Measurements from ENCODE around the gene GNPNAT1. TPM values are rescaled to one million over a fixed set of nuclear protein-coding genes. Genes with fewer than 3 reads are reported as not detected.

Gene GNPNAT1
- total and polyA plus RNA-seq, 5 experiments from 2014 or later = 8.3 to 12.9 (median 11.2) TPM

Other genes starting within 250 kb of the GNPNAT1 start
- 1 to 10 TPM; 7.1 to 9.2 TPM for gene TXNDC16, start 239.1 kb downstream of the GNPNAT1 start, total RNA-seq
- gene TXNDC16, start 239.1 kb downstream of the GNPNAT1 start, polyA plus RNA-seq = 1 to 10 TPM; 1.6 to 2.2 (median 2.0) TPM
- gene GPR137C, start 238.8 kb downstream of the GNPNAT1 start, total RNA-seq = under 1 TPM; 0.16 to 0.18 TPM
- not detected for gene GPR137C, start 238.8 kb downstream of the GNPNAT1 start, polyA plus RNA-seq
- gene ERO1A, start 96.0 kb downstream of the GNPNAT1 start, total RNA-seq = 10 to 100 TPM; 64.1 to 74.5 TPM
- gene ERO1A, start 96.0 kb downstream of the GNPNAT1 start, polyA plus RNA-seq = 10 to 100 TPM; 29.6 to 32.0 (median 30.2) TPM
- 100 to 1,000 TPM in 1 of 2 experiments, 10 to 100 TPM in 1; 100.0 to 103 TPM for gene PSMC6, start 84.4 kb downstream of the GNPNAT1 start, total RNA-seq
- gene PSMC6, start 84.4 kb downstream of the GNPNAT1 start, polyA plus RNA-seq = 10 to 100 TPM; 38.1 to 60.1 (median 52.0) TPM
- gene STYX, start 61.4 kb downstream of the GNPNAT1 start, total RNA-seq = 10 to 100 TPM; 43.0 to 48.8 TPM
- gene STYX, start 61.4 kb downstream of the GNPNAT1 start, polyA plus RNA-seq = 10 to 100 TPM; 22.9 to 30.5 (median 25.6) TPM
- under 1 TPM; 0.27 to 0.52 TPM for gene FERMT2, start 159.4 kb upstream of the GNPNAT1 start, total RNA-seq
- gene FERMT2, start 159.4 kb upstream of the GNPNAT1 start, polyA plus RNA-seq = not detected

Data from naive thymus-derived CD8-positive, alpha-beta T cell (primary cell).